HG03097 (cell line): ENCODE measurements around the gene GTF2E1.
"Not testable (repeated sequence)": the region's sequence is repeated elsewhere in the genome, so short reads cannot be mapped to it uniquely, and the experiment has no call there.

Experiments used
- ATAC-seq: cut with Tn5 transposase; IDR thresholded peaks from one replicate; pipeline ENCODE4 v1.9.1; 2021; ENCODE audit not compliant: unreplicated experiment, low FRiP score

Gene GTF2E1

GRCh38 chr3:120742198-120742848 is at the start of gene GTF2E1, which contains the start of gene RABL3:
Gene GTF2E1 (plus strand): TSS chr3:120742744. CDS start chr3:120750553, 7,809 bp downstream.
Gene RABL3 (minus strand): TSS chr3:120742516. CDS start chr3:120742507, 9 bp downstream.
- peak; percentile 99 for ATAC-seq

GRCh38 chr3:120693439-120694171 is 48.9 kb upstream of the GTF2E1 start:
- no peak for ATAC-seq

- ATAC-seq: no peak
These were observed 43.2 kb upstream of the GTF2E1 start for GRCh38 chr3:120699333-120699732.

- no peak for ATAC-seq
These were observed 36.5 kb upstream of the GTF2E1 start for GRCh38 chr3:120705884-120706582.

- ATAC-seq: no peak
These were observed 35.6 kb upstream of the GTF2E1 start for GRCh38 chr3:120706950-120707349.

GRCh38 chr3:120708408-120708807 is 34.1 kb upstream of the GTF2E1 start:
- no peak for ATAC-seq

- no peak for ATAC-seq
These were observed 32.2 kb upstream of the GTF2E1 start for GRCh38 chr3:120710369-120710768.

- no peak for ATAC-seq
These were observed 29.3 kb upstream of the GTF2E1 start for GRCh38 chr3:120713262-120713661.

GRCh38 chr3:120719167-120719834 is 23.2 kb upstream of the GTF2E1 start:
- ATAC-seq: not testable (repeated sequence)

- ATAC-seq: no peak
These were observed 15.8 kb upstream of the GTF2E1 start for GRCh38 chr3:120726791-120727190.

GRCh38 chr3:120730576-120731542 is 11.7 kb upstream of the GTF2E1 start:
- ATAC-seq: no peak

- ATAC-seq: not testable (repeated sequence)
These were observed 4.5 kb upstream of the GTF2E1 start for GRCh38 chr3:120738006-120738405.

GRCh38 chr3:120741320-120741719 is 1.2 kb upstream of the GTF2E1 start:
- ATAC-seq: no peak

- peak; percentile 2 for ATAC-seq
These were observed 727 bp upstream of the GTF2E1 start for GRCh38 chr3:120741837-120742197.

- ATAC-seq: peak; percentile 14
These were observed 363 bp downstream of the GTF2E1 start for GRCh38 chr3:120742849-120743365.

- ATAC-seq: no peak
These were observed 1.1 kb downstream of the GTF2E1 start for GRCh38 chr3:120743556-120744195.

GRCh38 chr3:120745466-120745865 is 2.9 kb downstream of the GTF2E1 start:
- no peak for ATAC-seq

- ATAC-seq: no peak
These were observed 7.3 kb downstream of the GTF2E1 start for GRCh38 chr3:120749843-120750242.

GRCh38 chr3:120752230-120752629 is 9.7 kb downstream of the GTF2E1 start:
- no peak for ATAC-seq
